Vagina (tissue), 2 donors: Measurements from ENCODE around the gene POLR1D.

Experiments
- POLR2A ChIP-seq, 2 donors: fragments of 450-650 bp; IDR thresholded peaks; one replicate each; pipeline ENCODE4 v1.6.1; 2017; ENCODE audit warnings: antibody characterized with exemption in 2 of 2, mild to moderate bottlenecking in 2 of 2, moderate library complexity in 2 of 2
- POLR2AphosphoS5 ChIP-seq, 2 donors: sonication (generic); formaldehyde crosslinking; IDR thresholded peaks; one replicate each; pipeline ENCODE4 v1.9.0; 2017; ENCODE audit warnings: antibody characterized with exemption in 2 of 2, mild to moderate bottlenecking in 2 of 2, low read depth in 1 of 2; ENCODE audit not compliant: insufficient read depth in 1 of 2
- TF ChIP-seq, protein P1 (sequence below), 3 experiments: fragments of 450-650 bp in 2 of 3; fragments of 200-600 bp in 1 of 3; sonication (generic) in 1 of 3; IDR thresholded peaks; one replicate each; pipeline ENCODE4 v1.5.1; 2017 to 2019; ENCODE audit warnings: antibody characterized with exemption in 3 of 3, mild to moderate bottlenecking in 2 of 3, moderate library complexity in 2 of 3

DNA sequence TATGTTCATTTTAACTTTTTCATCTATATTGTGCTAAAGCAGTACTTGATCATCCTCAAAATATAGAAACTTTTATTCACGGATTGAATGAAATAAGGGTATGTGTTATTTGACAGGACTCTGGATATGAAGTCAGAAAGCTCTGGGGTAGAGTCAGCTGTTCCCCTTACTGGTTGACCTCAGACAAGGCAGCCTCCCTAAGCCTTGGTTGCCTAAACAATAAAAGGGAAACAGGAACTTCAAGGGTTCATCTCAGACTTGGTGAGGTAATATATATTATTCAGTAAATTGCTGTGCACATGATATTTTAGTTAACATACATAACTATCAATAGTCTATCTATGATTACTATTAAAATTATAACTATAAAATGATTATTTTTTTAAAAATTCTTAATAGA lies 13.6 kb downstream of the POLR1D start:
- no peak for TF ChIP-seq POLR2A (IDR thresholded peaks at IDR 0.05)
- TF ChIP-seq, protein P1, sequence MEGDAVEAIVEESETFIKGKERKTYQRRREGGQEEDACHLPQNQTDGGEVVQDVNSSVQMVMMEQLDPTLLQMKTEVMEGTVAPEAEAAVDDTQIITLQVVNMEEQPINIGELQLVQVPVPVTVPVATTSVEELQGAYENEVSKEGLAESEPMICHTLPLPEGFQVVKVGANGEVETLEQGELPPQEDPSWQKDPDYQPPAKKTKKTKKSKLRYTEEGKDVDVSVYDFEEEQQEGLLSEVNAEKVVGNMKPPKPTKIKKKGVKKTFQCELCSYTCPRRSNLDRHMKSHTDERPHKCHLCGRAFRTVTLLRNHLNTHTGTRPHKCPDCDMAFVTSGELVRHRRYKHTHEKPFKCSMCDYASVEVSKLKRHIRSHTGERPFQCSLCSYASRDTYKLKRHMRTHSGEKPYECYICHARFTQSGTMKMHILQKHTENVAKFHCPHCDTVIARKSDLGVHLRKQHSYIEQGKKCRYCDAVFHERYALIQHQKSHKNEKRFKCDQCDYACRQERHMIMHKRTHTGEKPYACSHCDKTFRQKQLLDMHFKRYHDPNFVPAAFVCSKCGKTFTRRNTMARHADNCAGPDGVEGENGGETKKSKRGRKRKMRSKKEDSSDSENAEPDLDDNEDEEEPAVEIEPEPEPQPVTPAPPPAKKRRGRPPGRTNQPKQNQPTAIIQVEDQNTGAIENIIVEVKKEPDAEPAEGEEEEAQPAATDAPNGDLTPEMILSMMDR (IDR thresholded peaks at IDR 0.05) = no peak
- no peak for TF ChIP-seq POLR2AphosphoS5 (IDR thresholded peaks at IDR 0.05; ENCODE audit: insufficient read depth in 1 of 2, low read depth in 1 of 2)
